ENCODE measurements around the gene FGF5.
"Not testable (repeated sequence)": the region's sequence is repeated elsewhere in the genome, so short reads cannot be mapped to it uniquely, and the experiment has no call there.

Gene FGF5, protein sequence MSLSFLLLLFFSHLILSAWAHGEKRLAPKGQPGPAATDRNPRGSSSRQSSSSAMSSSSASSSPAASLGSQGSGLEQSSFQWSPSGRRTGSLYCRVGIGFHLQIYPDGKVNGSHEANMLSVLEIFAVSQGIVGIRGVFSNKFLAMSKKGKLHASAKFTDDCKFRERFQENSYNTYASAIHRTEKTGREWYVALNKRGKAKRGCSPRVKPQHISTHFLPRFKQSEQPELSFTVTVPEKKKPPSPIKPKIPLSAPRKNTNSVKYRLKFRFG

DNA sequence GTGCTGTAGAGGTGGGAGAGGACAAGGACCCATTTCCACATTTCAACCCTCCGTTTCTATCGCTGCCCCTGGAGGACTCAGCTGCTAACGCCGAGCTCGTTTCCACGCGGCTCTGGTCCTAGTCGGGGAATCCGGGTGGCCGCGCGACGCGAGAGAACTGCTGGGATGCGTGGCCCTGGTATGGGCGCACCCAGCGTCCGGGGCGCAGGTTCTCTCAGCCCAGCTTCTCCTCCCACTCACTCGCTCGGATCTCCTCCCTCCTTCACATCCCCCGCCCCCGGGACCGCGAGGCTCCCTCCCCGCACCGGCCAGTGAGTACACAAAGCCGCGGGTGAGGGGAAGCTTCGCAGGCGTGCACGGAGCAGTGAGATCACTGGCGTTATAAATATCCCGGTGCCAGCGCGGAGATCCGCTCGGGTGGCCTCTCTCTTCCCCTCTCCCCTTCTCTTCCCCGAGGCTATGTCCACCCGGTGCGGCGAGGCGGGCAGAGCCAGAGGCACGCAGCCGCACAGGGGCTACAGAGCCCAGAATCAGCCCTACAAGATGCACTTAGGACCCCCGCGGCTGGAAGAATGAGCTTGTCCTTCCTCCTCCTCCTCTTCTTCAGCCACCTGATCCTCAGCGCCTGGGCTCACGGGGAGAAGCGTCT, at the start of gene FGF5:
TSS of gene FGF5 (plus strand) at position 412 of the 649 bp plus-strand sequence. CDS start at position 573, 161 bp downstream.
- DNase-seq, result peak; percentile 82 to 90

DNA sequence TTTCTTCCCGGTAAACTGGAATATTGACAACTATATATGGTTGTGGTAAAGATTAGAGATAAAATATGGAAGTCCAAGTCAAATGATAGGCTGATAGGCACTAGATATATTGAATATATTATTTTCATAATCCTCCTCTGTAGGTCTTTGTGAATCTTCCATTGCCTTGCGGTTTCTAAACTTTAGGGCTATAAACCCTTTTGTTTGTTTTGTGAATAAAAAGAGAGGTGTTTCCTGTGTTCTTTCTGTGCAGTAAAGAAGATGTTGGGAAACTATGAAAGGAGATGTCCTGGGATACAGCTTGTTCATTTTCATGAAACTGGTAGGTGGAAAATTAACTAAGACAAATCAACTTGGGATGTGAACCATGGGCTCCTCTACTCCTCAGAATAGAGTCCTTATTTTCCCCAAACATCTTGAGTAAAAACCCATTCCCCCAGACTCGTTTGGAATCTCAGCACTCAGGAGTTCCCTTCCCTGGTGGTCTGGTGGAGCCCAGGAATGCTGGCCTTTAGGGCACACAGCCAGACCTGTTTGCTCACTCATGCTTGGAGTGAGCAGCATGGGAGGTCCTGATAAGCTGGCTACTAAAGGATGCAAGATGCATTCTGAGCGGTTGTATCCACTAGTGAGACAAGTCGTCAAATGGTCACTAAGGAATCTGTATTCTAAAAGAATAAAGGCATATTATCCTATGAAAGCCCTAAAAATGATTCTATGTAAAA, 47.0 kb upstream of the FGF5 start:
- DNase-seq, result no peak

DNA sequence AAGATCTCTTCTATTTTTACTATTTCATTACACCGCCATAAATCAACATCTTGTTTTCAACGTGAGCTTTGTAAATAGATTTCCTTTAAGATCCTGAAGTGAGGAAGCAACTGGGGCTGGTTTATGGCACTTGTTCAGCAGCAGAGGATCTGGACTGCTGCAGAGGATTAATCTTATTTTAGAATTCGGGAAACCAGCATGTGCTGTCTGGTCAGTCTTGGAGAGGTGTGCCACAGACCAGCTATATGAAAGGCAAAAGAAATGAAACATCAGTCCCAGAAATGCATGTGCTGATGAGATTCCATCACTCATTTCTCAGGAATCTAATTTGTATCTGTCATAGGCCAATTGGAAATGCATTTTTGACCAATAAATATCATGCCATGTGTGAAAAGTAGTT, 45.8 kb upstream of the FGF5 start:
- no peak for DNase-seq

DNA sequence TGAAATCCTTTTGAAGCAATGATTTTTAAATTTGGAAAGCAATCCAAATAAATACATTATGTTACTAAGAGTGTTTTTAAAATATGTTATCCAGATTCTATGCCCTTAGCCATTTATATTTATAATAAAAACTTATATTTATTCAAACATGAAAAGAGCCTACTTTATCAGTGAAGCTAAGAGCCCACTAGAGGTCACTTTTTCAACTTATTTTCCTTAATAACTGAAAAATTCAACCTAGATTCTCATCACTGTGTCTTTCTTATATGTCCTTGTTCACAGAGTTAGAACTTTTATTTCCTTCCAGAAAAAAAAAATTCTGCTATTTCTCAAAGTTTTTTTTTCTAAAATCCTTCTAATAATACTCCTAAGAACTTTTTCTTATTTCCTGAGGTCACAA, 45.3 kb upstream of the FGF5 start:
- DNase-seq, result no peak

DNA sequence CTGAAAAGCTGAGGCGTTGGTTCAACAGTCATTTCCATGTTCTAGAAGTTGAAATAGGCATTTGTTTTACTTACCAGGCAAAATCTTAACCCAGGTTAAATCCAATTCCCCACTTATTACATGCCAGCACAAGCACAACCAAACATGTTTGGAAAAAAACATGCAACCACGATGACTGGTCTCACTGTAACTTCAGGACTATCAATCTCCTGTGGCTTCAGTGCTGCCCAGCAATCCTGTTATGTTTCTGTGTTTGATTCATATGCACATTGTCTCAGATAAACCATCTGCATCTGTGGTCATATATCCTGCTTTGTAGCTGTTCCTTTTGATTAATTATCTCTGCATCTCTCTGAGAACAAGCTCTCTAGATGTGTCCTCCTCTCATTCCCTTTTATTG, 40.9 kb upstream of the FGF5 start:
- no peak for DNase-seq

DNA sequence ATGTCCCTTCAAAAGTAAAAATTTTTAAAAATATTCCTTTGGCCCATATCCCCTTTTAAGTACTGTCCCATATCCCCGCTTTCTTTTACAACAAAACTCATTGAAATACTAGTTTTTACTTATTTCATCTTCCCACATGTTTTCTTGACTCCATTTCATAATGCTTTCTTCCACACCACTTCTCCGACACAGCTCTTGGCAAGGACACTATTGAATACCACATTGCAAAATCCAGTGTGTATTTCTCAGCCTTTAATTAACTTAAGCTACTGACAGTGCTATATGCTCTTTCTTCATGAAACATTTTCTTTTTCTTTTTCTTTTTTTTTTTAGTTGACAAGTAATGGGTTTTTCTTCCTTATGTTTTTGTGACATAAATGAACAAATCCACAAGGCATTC, 40.4 kb upstream of the FGF5 start:
- DNase-seq, result no peak

DNA sequence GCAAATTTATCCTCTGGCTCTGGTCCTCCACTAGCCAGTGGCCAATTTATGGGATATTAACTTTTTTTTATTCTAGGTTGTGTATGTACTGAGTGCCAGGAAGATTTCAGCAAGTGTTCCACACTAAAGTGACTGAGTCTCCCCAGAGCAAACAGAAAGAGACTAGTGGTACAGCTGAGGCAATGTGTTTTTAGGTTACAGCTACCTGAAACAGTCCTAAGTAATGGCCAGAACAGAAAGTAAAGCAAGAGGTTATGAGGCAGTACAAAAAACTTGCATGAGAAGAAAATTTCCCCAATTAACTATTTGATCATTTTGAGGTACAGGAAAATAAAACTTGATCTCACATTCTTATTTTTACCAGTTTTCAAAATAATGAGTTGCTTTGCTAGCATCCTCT, 38.0 kb upstream of the FGF5 start:
- no peak for DNase-seq

DNA sequence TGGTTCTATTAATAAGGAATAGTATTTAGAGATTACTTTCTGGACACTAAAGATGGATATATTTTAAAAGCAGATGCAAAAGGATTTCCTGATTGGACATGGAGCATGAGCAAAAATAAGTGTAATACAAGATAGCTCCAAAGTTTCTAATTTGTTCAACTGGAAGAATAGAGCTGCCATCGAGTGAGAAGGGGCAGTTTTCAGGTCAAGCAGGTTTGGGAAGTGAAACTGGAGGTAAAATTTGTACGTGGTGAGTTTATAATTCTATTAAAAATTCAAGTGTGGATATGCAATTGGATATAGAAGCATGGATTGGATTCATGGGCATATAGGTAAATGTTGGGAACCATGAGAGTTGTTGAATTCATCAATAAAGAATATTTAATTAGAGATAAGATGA, 37.3 kb upstream of the FGF5 start:
- DNase-seq, result no peak

DNA sequence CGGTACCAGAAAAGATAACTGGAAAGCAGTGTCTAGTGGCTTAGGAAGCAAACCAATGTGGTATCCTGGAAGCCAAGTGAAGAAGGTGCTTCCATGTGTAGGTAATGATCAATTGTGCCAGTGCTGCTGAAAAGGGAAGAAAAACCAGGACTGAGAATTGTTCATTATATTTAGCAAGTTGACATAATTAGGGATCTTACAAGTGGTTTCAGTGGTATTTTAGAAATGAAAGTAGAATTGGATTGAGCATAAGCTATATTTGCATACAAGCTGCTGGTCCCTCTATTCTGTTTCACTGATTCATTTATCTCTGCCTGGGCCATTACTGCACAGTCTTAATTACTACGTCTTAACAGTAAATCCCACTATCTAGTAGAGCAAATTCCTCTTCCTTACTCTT, 36.9 kb upstream of the FGF5 start:
- no peak for DNase-seq

DNA sequence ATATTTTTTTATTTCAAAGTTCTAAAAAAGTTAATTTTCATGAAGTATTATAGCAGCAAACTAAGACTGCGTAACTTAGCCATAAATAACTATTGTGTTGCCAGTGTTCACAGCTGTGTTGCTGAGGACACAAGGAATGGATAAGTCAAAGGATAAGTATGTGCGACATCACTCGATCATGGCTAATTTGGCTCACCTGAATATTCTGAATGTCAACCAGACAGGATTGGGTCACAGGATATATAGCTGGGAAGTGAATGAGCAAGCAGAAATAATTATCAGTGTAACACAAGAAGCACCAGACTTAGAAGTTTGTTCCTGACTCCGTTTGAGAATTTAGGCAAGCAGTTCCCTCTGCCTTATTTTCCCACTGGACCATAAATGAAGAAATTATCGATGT, 35.3 kb upstream of the FGF5 start:
- DNase-seq, result no peak

DNA sequence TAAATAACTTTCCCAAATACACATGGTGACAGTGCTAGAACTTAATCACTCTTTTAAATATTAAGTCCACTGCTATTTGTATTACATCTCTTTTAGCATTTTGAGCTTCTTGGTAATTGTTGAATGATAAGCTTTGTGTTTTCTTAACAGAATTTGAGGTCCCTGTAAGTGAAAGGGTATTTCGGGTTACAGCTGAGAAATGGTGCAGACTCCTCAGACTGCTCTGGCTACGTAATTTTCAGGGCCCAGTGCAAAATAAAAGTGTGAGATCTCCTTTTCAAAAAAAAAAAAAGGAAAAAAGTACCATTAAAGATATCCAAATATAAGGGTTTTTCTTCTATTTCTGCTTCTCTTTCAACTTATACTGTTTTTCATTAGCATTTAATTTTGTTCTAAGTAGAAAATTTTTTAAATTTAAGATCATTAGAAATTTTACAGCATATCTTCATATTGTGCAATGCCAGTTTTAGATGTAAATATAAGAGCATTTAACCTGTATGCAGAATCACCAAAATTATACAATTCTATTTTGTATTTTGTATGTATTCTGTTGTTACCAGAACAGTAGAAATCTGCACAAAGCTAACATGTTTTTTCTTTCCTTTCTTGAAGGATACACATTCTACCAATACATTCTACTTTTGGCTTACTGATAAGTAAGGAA, 33.6 kb upstream of the FGF5 start:
- DNase-seq, result no peak

DNA sequence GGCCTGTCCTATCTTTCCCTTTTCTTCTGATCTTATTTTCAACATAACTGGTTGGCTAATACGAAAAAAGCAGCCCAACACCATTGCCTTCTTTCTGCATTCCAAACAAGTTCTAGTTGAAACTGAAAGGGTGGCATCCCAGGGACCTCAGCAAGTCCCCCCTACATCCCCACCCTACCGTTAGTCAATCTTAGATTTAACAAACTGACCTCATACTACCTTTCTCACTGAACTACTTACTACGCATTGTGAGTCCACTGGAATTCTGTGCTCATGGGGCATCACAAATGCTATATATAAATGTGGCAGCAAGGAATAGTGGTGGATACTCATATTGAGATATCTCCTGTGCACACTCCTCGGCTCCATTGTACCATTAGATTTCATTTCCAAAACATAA, 33.1 kb upstream of the FGF5 start:
- DNase-seq, result no peak

DNA sequence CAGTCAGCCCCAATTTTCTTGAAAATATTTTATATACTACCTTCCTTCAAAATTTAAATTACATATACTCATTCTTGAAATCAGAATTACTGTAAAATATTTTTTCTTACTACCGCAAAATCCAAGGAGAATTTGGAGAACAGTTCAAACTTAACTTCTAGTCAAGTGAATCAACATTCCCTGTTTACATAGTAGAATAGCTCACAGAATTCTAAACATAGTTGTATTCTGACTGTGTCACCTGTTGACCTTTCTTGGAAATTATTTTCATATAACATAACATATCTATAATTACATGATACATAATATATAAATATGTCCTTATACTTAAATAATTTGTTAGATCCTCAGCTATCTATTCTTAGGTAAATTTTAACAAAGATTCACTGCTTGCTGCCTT, 31.0 kb upstream of the FGF5 start:
- no peak for DNase-seq

DNA sequence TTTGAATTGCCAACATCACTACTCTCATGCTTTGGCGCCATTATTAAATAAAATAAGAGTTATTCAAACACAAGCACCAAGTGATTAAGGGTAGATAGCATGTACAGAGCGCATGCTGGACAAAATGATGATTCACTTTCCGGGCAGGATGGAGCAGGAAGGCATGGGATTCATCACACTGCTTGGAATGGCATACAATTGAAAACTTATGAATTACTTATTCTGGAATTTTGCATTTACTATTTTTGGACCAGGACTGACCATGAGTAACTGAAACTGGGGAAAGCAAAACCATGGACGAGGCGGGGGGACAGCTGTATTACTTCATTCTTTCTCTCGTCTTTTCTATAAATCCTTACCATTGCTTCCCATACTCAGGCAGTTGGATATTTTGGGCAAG, 28.5 kb upstream of the FGF5 start:
- DNase-seq, result no peak

DNA sequence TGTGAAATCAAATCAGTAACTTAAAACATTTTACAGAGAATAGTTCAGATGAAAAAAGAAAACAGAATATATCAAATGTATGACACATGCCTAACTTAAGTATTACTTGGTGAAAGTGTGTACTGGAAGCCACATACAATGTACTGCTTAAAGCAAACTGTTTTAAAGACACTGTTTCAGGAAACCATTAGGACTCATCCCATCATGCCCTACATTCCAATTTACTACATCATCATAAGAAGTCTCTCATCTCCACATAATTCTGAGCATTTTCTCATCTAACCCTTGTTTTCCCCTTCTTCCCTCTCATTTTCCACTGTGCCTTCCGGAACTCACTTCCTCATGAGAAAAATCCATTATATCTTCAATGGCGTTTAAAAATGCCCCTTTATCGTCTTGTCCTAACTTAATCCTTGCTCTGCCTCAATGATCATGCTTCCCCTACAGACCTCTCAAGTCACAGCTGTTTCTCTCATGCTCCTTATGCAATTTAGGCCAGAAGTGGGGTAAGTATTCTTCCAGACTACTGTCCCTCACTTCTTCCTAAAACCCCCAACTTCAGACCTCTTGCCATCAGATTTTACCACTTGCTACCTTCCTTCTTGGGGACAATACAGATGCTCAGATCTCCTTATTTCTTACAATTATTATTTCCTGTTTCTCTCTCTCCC, 26.8 kb upstream of the FGF5 start:
- no peak for DNase-seq

DNA sequence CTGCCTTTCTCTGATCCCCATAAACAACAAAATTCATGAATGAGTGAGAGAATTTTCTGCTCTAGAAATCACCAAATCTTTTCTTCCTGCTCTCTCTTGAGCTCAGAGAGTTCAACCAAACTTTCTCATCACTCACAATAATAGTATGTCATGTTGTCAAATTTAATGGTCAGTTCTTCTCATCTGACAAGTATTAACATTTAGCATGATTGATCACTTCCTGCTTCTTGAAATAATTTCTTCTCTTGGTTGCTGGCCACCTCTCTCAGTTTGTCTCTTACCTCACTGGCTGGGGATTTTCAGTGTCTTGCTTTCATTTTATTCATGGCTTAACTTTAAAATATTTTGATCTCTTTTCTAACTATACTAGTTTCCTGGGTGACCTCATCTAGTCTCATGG, 25.5 kb upstream of the FGF5 start:
- DNase-seq, result no peak

DNA sequence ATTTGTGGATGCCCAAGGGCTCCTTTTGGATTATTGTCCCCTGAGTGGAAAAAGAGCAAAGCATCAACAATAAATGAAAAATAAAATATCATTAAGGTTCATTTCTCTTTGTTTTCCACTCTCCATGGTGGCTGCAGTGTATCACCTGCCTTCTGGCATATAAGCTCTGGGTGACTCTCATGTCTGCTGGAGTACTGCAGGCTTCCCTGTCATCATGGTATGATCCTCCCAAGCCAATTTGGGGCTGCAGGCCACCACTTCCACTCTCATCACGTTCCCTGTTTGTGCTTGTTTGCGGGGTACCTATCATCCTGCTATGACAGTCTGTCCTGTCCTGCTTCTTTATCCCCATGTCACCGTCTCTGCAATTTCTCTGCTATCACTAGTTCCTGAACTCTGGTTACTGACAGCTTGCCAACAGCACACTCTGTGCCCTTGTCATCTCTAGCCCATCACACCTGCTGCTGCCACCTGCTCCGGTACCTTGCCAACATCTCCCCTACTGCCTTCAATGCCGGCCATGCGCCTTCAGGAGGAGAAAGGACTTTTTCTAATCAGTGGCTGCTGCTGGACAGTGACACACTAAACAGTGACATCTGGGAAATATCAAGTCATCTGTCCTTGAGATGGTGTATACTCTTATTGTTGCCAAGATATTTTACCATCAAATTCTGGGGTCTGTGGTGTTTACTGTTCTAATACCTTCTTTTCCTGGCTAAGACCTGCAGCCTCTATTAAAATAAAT, 23.0 kb upstream of the FGF5 start:
- peak; percentile 71 to 90 for DNase-seq

DNA sequence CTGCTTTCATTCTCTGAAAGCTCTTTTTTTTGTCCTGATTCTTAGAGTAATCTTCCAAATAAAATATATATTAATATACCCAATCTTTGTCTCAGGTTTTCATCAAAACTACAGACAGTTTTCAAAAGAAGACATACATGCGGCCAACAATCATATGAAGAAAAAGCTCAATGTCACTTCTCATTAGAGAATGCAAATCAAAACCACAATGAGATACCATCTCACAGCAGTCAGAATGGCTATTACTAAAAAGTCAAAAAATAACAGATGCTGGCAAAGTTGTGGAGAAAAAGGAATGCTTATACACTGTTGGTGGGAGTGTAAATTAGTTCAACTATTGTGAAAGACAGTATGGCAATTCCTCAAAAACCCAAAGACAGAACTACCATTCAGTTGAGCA, 19.0 kb upstream of the FGF5 start:
- DNase-seq, result not testable (repeated sequence)

DNA sequence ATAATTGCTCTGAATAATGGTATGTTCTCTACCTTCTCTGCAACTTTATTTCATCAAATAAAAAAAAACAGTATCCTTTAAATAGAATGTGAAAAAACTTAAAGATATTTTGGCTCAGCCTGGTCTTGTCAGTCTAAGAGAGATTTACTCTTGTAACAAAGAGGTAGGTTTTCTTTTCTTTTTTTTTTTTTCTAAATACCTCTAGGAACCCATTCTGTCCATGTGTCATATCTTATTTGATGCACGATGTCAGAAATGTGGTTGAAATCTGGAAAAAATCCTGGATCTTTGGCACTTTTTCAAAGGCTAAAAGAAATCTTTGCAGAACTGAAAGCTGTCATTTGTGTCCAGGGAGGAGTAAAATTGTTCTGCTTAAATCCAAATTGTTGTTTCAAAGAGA, 17.3 kb upstream of the FGF5 start:
- no peak for DNase-seq

DNA sequence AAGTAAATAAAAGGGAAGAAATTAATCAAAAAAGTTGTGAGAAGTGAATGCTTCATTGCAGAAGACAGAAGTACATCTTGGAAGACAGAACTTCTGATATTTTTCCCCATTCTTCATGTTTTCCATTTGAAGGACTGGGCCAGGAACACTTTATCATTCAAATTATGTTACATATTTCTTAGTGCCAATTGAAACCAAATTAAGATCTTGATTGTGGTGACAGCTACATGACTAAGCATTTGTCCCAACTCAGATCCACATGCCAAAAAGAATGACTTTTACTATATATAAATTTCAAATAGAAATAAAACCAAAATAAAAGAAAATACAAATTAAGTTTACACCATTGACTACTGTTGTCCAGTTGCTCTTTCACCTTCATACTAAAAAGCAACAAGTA, 14.0 kb upstream of the FGF5 start:
- DNase-seq, result no peak

DNA sequence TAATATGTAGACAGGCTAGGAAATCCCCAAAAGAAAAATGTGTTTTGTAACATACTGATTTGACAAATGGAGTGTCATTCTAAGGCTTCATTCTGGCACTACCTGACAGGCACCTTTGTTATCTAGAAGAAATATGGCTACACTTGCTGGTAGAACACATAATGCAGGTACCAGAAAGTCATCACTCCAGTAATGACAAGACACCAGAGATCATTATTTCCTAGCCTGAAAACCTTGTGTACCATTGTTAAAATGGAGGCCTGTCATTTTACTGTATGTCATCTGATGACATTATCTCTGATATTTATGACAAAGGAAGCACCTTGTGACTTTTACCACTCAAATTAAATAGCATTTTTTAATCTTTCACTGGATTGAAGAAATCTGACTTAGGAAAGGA, 13.5 kb upstream of the FGF5 start:
- DNase-seq, result no peak

DNA sequence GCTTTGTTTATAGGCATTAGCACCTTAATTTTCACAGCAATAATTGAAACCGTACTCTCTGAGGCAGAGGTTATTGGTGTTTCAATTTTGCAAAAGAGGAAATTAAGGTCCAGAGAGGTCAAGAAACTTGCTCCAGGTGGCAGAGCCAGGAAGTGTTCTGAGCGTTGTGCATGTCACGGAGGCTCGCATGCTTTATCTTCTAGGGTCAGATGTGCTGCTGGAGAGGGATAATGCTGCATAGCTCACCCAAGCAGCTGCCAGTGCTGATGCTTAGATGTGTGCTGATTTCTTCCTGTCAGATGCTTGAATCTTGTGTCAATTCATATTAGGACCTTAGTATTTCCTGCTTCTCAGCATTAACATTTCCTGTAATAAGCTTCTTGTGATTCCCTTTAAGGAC, 13.0 kb upstream of the FGF5 start:
- DNase-seq, result no peak

DNA sequence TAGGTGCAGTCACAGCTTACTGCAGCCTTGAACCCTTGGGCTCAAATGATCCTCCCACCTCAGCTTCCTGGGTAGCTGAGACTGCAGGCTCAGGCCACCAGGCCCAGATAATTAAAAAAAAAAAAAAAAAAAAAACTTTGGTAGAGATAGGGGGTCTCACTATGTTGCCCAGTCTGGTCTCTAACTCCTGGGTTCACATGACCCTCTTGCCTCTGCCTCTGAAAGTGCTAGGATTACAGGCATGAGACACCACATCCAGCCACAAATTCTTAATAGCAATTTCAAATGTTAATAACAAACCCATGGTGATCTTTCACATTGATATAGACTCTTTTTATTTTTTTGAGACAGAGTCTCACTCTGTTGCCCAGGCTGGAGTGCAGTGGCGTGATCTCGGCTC, 12.3 kb upstream of the FGF5 start:
- DNase-seq, result no peak
